Adrenal gland (tissue), 12 donors: Measurements from ENCODE around the gene ZNF428. TPM values are rescaled to one million over a fixed set of nuclear protein-coding genes. Genes with fewer than 3 reads are reported as not detected.

Experiments used
- DNase-seq, 7 donors: peaks; one replicate each; pipeline ENCODE4 v3.0.0-alpha.2; 2019 to 2020
- H3K27ac ChIP-seq, 5 donors: fragments of 200-600 bp; sonication (generic) in 4 of 5; 1 replicate in 3 of 5; 2 replicates in 2 of 5; pipeline versions ENCODE4 v1.5.1 to v1.8.0; 2016 to 2020; ENCODE audit warnings: mild to moderate bottlenecking in 1 of 5
- H3K27me3 ChIP-seq: fragments of 200-600 bp; 2 replicates; pipeline ENCODE4 v1.8.0; 2021
- H3K36me3 ChIP-seq, 2 donors: fragments of 200-600 bp; replicated peaks in 1 of 2; 1 replicate in 1 of 2; 2 replicates in 1 of 2; pipeline versions ENCODE4 v1.5.1 to v1.8.0; 2018 to 2022
- H3K4me1 ChIP-seq, 2 donors: fragments of 200-600 bp; replicated peaks in 1 of 2; 1 replicate in 1 of 2; 2 replicates in 1 of 2; pipeline versions ENCODE4 v1.5.1 to v1.8.0; 2018 to 2021
- H3K4me3 ChIP-seq, 4 donors: fragments of 200-600 bp; sonication (generic) in 3 of 4; one replicate each; pipeline ENCODE4 v1.5.1; 2016 to 2018
- H3K9me3 ChIP-seq, 3 donors: fragments of 200-600 bp; sonication (generic) in 1 of 3; replicated peaks in 1 of 3; 1 replicate in 2 of 3; 2 replicates in 1 of 3; pipeline versions ENCODE4 v1.5.1 to v1.8.0; 2016 to 2021
- POLR2A ChIP-seq, 2 donors: fragments of 450-650 bp; IDR thresholded peaks; one replicate each; pipeline ENCODE4 v1.6.1; 2017; ENCODE audit warnings: antibody characterized with exemption in 2 of 2, mild to moderate bottlenecking in 2 of 2, moderate library complexity in 1 of 2
- WGBS, 4 donors: extraction: QIAGEN DNeasy Blood & Tissue Kit in 2 of 4; methylation state at CpG; one replicate each; pipeline versions ENCODE4 v1.1.5 to v1.1.7; 2013 to 2017; 5-methylcytosine and 5-hydroxymethylcytosine counted together
- intact Hi-C, 2 donors: fragments of 100-400 bp; cut with DNase I; formaldehyde crosslinking; loops; one replicate each; pipeline versions ENCODE4 v1.14.1 to v1.15.0; 2022 to 2023
- polyA plus RNA-seq, 3 donors: library from polyadenylated mRNA; stranded (reverse); fragments of 200-250 nt in 2 of 3; fragments of 350-450 nt in 1 of 3; fragmentation: Illumina TruSeq in 1 of 3; extraction: RNeasy Lipid Tissue Mini Kit (QIAGEN cat#74804) in 1 of 3; gene quantifications; one replicate each; pipeline ENCODE4 v1.2.3, GENCODE V29; 2013 to 2014
- total RNA-seq, 9 donors: library from RNA; depleted of rRNA in 4 of 9; stranded (reverse); fragments of >200 nt in 4 of 9; fragments of 120-200 nt in 1 of 9; fragmentation: NEBNext Ultra II Directional in 1 of 9; extraction: Animal tissue kit (Norgen Biotek cat#: 25700) in 1 of 9; gene quantifications; one replicate each; pipeline versions ENCODE4 v1.1.0 to v1.2.4, GENCODE V29; 2013 to 2023
- TF ChIP-seq, protein P1 (sequence below), 6 experiments: fragments of 450-650 bp in 4 of 6; fragments of 200-600 bp in 2 of 6; sonication (generic) in 1 of 6; IDR thresholded peaks; 1 replicate in 5 of 6; 2 replicates in 1 of 6; pipeline versions ENCODE4 v1.5.1 to v1.8.0; 2016 to 2021; ENCODE audit warnings: antibody characterized with exemption in 6 of 6, mild to moderate bottlenecking in 2 of 6, moderate library complexity in 1 of 6
- donor health status: healthy with polysubstance abuse.
- donor health status: Bipolar disorder and iron deficiency.
- donor health status: DM: yes; HTN: yes; CAD: no.
- donor health status: DM: no; HTN: no; CAD: no.
- donor health status: DM: no; HTN: no; CAD: no.
- donor health status: DM: yes; HTN: yes; CAD: no.

ZNF428 gene
- total and polyA plus RNA-seq, 12 donors = 10.3 to 214 (median 58.8) TPM

DNA sequence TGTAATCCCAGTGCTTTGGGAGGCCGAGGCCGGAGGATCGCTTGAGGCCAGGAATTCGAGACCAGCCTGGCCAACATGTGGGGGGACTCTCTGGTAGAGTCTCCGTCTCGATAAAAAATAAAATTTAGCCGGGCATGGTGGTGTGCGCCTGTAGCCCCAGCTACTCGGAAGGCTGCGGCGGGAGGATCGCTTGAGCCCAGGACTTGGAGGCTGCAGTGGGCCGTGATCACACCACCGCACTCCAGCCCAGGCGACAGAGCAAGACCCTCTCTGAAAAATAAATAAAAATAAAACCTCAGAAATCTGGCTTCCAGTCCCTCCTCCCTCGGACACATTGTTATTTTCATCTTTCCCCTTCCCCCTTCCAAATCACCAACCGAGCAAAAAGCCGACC lies 23.8 kb downstream of the ZNF428 start:
- intact Hi-C loops = loop anchor here in 1 of 2 donors (10.0 kb wide), 1 partner anchor 59 kb away; no protein-coding TSS in a partner anchor
- no peak for DNase-seq
- WGBS, 4 donors = 1 to 3% (median 1%) methylated on average over 11 to 18 of the region's 18 CpGs
- TF ChIP-seq POLR2A (IDR thresholded peaks at IDR 0.05) = no peak
- TF ChIP-seq, protein P1, sequence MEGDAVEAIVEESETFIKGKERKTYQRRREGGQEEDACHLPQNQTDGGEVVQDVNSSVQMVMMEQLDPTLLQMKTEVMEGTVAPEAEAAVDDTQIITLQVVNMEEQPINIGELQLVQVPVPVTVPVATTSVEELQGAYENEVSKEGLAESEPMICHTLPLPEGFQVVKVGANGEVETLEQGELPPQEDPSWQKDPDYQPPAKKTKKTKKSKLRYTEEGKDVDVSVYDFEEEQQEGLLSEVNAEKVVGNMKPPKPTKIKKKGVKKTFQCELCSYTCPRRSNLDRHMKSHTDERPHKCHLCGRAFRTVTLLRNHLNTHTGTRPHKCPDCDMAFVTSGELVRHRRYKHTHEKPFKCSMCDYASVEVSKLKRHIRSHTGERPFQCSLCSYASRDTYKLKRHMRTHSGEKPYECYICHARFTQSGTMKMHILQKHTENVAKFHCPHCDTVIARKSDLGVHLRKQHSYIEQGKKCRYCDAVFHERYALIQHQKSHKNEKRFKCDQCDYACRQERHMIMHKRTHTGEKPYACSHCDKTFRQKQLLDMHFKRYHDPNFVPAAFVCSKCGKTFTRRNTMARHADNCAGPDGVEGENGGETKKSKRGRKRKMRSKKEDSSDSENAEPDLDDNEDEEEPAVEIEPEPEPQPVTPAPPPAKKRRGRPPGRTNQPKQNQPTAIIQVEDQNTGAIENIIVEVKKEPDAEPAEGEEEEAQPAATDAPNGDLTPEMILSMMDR (IDR thresholded peaks at IDR 0.05) = no peak
- no peaks in the 10 kb centered on the region for H3K9me3 ChIP-seq
- H3K36me3 ChIP-seq = peaks cover 0 to 44% of the 10 kb centered on the region in 2 donors
- H3K27ac ChIP-seq = peak overlapping the region; percentile 78 to 96 (median 91)
- H3K4me3 ChIP-seq = peak overlapping the region in 3 of 4 donors; percentile 47 to 65 (median 53)
- H3K27me3 ChIP-seq = no peaks in the 10 kb centered on the region
- peaks cover 20 to 30% of the 10 kb centered on the region in 2 donors for H3K4me1 ChIP-seq

DNA sequence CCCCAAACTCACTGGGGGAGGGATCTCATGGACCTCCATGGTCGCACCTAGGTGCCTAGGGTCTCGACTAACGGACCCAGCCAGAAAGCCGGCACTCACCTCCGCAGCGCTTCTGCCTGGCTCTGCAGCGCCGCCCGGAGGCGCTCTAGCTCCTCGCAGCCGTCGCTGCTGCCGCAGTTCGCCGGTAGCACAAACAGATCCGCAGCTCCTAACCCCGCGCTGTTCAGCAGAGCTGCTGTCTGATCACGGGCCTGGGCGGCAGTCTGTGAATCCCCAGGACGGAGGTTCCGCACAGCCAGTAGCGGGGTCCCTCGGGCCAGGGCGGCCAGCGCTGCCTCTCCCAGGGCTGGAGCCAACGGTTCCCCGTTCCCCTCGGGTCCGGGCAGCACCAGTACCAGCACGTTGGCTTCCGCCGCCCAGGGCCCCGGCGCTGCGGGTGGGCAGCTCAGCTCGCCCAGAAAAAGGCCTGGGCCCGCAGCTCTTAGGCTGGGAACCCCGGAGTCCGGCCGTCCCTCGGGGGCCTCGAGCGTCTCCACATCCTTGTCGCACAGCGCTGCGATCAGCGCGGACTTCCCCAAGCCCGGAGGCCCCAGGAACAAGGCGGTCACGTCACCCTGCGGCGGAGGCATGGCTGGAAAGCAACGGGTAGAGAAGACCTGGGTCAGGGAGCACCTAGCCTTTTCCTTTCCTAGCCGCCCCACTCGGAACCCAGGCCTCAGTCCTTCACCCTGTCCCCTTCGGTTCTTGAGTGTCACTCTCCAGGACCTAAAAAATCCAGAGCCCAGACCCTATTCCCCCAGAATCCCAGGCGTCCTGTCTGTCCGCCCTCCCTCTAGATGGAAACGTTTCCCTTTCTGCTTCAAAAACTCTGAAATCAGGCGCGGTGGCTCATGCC lies 24.5 kb downstream of the ZNF428 start:
- Histone ChIP-seq H3K27me3 (no peaks in the 10 kb centered on the region), H3K9me3 (no peaks in the 10 kb centered on the region), H3K4me3 (peak overlapping the region in 3 of 4 donors; percentile 47 to 65 (median 53)), H3K4me1 (peaks cover 20 to 30% of the 10 kb centered on the region in 2 donors), H3K27ac (peak overlapping the region; percentile 78 to 96 (median 91)), H3K36me3 (peaks cover 0 to 45% of the 10 kb centered on the region in 2 donors)
- WGBS, 4 donors = 0 to 1% (median 1%) methylated on average over 14 to 64 of the region's 64 CpGs
- intact Hi-C loops = loop anchor here (5.0 to 10.0 kb wide), 3 partner anchors 38 to 60 kb away; no protein-coding TSS in a partner anchor
- DNase-seq = peak; percentile 64 to 82 (median 73)
- TF ChIP-seq, protein P1 (IDR thresholded peaks at IDR 0.05) = peak; percentile 74 to 88 (median 86)
- peak in 1 of 2 donors; percentile 75 for TF ChIP-seq POLR2A (IDR thresholded peaks at IDR 0.05)

DNA sequence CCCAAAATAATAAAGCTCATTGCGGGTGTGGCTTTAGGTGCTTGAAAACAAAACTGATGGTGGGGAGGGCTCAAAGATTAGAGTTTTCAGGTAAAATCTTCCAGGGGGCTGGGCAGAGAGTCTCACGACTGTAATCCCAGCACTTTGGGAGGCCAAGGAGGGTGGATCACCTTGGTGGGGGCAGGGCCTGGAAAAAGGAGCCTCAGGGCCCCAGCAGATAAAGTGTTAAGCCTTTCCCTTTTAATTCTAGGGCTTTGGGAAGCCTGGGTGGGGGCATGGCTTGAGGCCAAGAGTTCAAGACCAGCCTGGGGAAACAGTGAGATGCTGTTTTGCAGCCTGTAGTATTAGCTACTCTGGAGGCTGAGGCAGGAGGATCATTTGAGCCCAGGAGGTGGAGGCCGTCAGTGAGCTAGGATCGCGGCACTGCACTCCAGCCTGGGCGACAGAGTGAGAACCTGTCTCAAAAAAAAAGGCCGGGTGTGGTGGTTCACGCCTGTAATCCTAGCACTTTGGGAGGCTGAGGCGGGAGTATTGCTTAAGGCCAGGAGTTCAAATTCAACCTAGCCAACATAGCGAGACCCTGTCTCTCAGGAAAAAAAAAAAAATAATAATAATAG lies 25.2 kb downstream of the ZNF428 start:
- Histone ChIP-seq H3K4me3 (peak overlapping the region in 1 of 4 donors; percentile 65), H3K36me3 (peaks cover 0 to 42% of the 10 kb centered on the region in 2 donors), H3K27me3 (no peaks in the 10 kb centered on the region), H3K4me1 (peaks cover 20 to 30% of the 10 kb centered on the region in 2 donors), H3K9me3 (no peaks in the 10 kb centered on the region), H3K27ac (peak overlapping the region in 2 of 5 donors; percentile 91 to 96)
- 79 to 90% (median 84%) methylated on average over 10 of the region's 10 CpGs for WGBS, 4 donors
- intact Hi-C loops = loop anchor here (5.0 to 10.0 kb wide), 3 partner anchors 37 to 61 kb away; no protein-coding TSS in a partner anchor
- no peak for DNase-seq
- no peak for TF ChIP-seq POLR2A (IDR thresholded peaks at IDR 0.05)
- TF ChIP-seq, protein P1 (IDR thresholded peaks at IDR 0.05) = no peak
